Stimulated activated CD4-positive, alpha-beta T cell treated with anti-CD3 and anti-CD28 coated beads, Interleukin-1b, Interleukin-23, amount 100 ng/mL, for 4 hours (primary cell): ENCODE results near the gene CD244.
"Not testable (repeated sequence)": the region's sequence is repeated elsewhere in the genome, so short reads cannot be mapped to it uniquely, and the experiment has no call there.

ENCODE experiments used
- DNase-seq, 2 donors: peaks; one replicate each; pipeline ENCODE4 v3.0.0-alpha.2; 2020; ENCODE audit warnings: low read depth in 2 of 2

The CD244 gene

DNA sequence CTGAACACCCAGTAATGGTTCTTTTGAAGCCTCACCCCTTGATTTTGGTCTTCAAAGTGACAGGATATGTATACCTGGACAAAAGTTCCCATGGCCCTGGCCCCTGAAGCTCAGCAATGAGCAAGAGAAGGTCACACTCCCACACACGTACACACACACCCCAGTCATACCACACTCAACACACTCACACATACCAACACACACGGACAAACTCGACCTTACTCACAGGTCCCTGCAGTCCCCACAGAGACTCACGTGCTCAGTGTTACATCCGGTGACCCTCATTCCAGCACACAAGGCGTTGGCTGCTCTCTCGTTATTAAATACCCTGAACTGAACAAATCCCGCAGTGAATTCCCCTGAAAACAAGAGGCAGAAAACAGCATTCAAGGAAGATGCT is 16.4 kb upstream of the CD244 start:
- DNase-seq = no peak

GRCh38 chr1:160877221-160877620 is 14.5 kb upstream of the CD244 start:
- no peak for DNase-seq

GRCh38 chr1:160876311-160876710 is 13.6 kb upstream of the CD244 start:
- no peak for DNase-seq

GRCh38 chr1:160875591-160875990 is 12.9 kb upstream of the CD244 start:
- not testable (repeated sequence) for DNase-seq

DNA sequence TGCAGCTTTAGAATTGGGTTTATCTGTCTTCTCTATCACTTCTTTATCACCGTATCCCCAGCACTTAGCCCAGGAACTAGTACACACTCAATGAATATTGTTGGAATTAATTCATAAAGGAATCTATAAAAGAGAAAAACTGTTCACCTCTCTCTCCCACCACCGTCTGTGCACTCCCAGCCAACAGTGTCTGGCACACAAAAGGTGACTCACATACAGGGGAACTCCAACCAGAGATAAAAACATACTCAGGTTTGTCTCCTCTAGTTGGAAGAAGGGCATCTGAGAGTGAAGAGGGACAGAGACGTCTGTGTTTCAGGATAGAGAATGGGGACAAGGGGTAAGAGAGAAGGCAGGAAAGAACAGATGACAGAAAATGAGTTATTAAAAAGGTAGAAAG is 12.2 kb upstream of the CD244 start:
- DNase-seq = no peak

- DNase-seq = no peak
Measured at GRCh38 chr1:160868141-160868540, 5.5 kb upstream of the CD244 start.

- DNase-seq = not testable (repeated sequence)
Measured at GRCh38 chr1:160867651-160868050, 5.0 kb upstream of the CD244 start.

DNA sequence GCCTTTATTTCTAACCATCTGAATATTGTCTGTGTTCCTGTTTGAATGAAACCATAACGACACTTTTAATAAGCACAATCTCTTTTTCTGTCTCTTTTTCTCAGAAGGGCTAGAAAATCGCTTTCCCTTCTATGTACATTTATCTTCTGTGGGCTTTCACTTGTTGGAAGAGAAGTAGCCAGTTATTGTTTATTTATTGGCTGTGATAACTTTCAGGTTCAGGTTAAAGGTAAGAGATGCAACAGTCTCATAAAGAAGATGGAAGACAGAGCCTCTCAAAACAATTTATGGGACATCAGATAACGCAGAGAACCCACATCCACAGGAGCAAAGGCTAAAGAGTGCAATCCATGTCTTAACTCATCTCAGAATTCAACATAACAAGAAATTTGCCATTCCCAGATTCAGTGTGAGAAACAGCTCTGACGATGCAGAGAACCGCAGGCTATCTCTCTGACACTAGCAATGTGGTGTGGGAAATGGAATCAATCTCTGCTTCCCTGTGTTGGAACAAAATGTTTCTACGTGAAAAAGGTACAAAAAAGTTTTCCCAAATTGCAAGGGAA is 4.1 kb upstream of the CD244 start:
- no peak for DNase-seq

GRCh38 chr1:160866001-160866694 is 3.5 kb upstream of the CD244 start:
- DNase-seq = no peak

DNA sequence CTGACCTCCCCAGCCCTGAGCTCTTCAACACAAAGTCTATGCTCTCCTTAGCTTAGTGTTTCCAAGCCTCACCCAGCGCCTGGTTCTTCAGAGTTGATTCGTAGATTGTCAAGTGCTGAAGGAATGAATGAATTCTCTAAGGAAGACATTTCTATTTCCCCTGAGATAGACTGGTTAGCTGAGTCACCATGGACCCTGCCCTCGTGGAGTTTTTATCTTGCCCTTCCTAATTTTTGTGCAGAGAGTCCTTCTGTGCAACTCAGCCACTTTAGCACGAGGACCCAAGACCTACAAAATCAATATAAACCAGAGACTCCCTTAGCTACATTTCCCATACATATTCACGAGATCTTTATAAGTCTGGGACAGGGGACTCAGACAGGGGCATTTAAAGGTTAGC is 2.6 kb upstream of the CD244 start:
- no peak for DNase-seq

DNA sequence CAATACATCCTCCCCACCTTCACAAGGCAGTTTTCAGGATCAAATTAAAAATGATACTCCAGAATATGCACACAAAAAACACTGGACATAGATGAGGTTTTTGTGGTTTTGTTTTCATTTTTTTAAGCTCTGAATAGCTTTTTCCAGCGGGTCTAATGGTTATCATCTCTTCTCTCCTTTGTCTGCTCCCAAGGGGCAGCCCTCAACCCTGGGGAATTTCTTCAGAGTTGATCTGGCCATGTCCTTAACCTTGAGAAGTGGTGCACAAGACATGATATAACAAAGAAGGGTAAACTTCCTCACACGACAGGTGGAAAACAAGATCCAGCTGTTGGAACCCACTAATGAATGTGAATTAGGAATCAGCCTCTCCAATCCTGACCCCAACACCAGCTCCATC is 1.5 kb upstream of the CD244 start:
- DNase-seq = no peak

GRCh38 chr1:160863774-160864131 is 1.1 kb upstream of the CD244 start:
- no peak for DNase-seq

- DNase-seq = no peak
Measured at GRCh38 chr1:160863061-160863773, 530 bp upstream of the CD244 start.

- DNase-seq = no peak
Measured at GRCh38 chr1:160860840-160861505, 1.7 kb downstream of the CD244 start.

GRCh38 chr1:160859166-160859565 is 3.5 kb downstream of the CD244 start:
- DNase-seq = no peak

DNA sequence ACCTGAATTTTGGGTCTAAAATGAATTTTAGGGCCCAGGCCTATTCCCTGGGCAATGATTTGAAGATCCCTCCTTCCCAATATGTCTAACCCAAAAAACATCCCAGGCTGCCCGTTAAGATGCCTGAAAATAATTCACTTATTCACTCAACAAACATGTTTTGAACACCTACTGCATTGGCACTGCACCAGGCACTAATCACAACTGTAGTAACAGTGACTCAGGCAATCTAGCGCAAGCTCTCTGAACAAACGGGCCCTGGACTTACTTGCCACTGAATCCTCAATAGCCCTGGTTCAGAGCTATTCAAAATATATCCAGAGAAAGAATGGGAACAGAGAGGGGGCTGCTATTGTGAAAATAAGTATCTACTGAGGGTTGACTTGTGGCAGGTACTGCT is 4.2 kb downstream of the CD244 start:
- no peak for DNase-seq

- DNase-seq = no peak
Measured at GRCh38 chr1:160858097-160858496, 4.6 kb downstream of the CD244 start.

GRCh38 chr1:160855181-160855981 is 7.3 kb downstream of the CD244 start:
- DNase-seq = no peak

GRCh38 chr1:160853754-160854153 is 8.9 kb downstream of the CD244 start:
- no peak for DNase-seq

- DNase-seq = no peak
Measured at GRCh38 chr1:160853014-160853413, 9.7 kb downstream of the CD244 start.

- no peak for DNase-seq
Measured at GRCh38 chr1:160850993-160851392, 11.7 kb downstream of the CD244 start.

DNA sequence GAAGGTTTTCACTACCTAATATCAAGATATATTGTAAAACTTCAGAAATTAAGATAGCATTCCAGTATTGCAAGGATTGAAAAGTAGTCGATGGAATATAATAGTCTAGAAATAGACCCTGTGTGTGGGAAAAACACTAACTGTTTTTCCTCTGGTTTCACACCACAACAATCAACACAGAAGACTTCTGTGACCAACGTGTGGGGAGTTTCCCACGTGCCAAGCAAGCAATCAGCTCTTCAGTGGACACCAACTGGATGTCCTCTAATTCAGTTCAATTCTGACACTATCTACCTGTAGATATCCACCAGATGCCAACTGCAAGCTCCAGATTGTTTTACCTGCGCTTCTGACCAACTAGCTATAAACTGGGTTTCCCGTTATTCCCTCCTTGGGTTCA is 12.1 kb downstream of the CD244 start:
- DNase-seq = no peak
